Stimulated activated CD4-positive, alpha-beta T cell treated with anti-CD3 and anti-CD28 coated beads, Interleukin-1b, Interleukin-23, amount 100 ng/mL, for 24 hours (primary cell): ENCODE measurements around the gene HAGH.

Source experiments
- DNase-seq, 4 experiments: peaks; one replicate each; pipeline ENCODE4 v3.0.0-alpha.2; 2020; ENCODE audit warnings: low read depth in 4 of 4, low spot score in 1 of 4

HAGH gene

GRCh38 chr16:1832838-1833454, 6.3 kb upstream of the HAGH start:
- no peak for DNase-seq

GRCh38 chr16:1831186-1832075, 4.8 kb upstream of the HAGH start:
- DNase-seq = no peak

DNA sequence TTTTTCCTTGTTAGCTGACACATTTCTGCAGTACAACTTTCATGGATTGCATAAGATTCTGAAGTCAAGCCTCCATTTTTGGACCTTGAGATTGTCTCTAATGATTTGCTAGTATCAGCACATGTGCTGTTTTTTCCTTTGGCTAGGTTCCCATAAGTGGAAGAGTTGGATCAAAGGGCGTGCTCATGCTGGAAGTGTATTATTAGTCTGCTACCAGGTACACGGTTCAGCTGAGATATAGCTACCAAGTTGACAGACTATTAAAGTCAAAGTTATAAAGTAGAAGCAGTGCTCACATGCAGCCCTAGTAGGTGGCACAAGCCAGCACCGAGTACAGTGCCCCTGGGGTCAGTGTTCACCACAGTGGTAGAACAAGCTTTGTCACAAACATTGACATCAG, 3.6 kb upstream of the HAGH start:
- DNase-seq = no peak

- no peak for DNase-seq
Observed at GRCh38 chr16:1828645-1829410, 2.2 kb upstream of the HAGH start.

GRCh38 chr16:1825864-1826690, 548 bp downstream of the HAGH start:
- peak; percentile 11 to 59 (median 47) for DNase-seq

- DNase-seq = no peak
Observed at GRCh38 chr16:1825381-1825863, 1.2 kb downstream of the HAGH start.

GRCh38 chr16:1823821-1824220, 2.8 kb downstream of the HAGH start:
- no peak for DNase-seq

- DNase-seq = no peak
Observed at GRCh38 chr16:1822801-1823200, 3.8 kb downstream of the HAGH start.

DNA sequence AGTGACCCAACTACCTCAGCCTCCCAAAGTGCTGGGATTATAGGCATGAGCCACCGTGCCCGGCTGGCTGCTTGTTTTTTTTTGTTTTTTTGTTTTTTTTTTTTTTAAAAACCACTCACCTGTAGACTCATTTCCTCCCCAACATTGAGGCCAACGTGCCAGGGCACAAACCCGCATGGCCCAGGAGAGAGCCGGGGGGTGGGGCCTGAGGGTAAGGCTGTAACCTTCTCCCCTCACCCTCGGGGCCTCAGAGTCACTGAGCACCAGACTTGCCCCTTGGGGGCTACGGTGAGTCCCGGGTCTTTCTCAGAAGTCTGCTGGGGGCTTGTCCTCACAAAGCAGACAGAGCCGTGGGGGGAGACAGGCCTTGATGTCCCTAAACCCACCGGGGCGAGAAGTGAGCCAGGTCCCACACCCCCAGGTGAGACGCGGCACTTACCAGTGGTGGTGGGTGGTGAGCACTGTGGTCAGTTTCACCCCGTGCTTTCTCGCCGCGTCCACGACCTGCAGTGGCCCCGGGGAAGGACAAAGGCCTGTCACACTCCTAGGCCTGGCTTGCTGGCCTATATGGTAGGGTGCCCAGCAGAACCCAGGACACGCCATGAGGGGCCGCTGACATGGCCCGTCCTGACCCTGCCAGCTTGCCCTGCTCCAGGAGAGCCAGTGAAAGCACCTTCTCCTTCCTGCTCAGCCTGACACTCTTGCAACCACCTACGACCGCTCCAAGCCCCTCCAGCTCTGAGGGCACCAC, 4.6 kb downstream of the HAGH start:
- no peak for DNase-seq

- no peak for DNase-seq
Observed at GRCh38 chr16:1820946-1821290, 5.7 kb downstream of the HAGH start.

DNA sequence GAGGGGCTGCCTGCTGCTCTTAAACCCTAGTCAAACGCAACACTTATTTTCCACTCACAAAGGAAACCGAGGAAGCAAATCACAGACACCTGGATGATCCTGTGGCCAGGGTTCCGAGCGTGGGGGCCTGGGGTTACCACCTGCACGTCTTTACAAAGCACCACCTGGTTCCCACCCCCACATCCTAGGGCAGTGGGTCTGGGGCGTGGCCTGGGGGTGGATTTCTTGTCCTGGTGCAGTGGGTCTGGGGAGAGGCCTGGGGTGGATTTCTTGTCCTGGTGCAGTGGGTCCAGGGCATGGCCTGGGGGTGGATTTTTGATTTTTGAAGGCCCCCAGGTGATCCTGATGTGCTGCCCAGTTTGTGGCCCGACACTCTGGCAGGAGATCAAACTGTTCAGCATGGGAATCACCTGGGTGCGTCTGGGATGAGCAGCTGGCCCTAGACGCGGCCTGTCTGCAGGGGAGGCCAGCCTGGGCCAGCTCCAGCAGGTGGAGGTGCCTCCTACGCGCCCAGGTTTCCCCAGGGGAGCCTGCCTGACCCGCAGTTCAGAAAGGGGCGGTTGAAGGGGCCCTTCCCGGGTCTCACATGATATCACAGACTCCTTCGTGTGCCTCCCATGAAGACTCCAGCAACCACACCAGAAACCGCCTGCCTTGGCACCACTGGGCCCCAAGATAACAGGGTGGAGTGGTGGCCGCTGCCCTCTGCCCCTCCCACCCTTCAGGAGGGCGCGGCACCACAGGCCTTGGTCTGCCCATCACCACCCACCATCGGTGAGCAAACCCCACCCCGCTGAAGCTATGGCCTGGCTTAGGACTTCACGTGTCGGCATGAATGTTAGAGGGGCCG, 6.3 kb downstream of the HAGH start:
- no peak for DNase-seq

GRCh38 chr16:1819611-1820010, 7.0 kb downstream of the HAGH start:
- DNase-seq = no peak

- DNase-seq = no peak
Observed at GRCh38 chr16:1818873-1819525, 7.6 kb downstream of the HAGH start.

DNA sequence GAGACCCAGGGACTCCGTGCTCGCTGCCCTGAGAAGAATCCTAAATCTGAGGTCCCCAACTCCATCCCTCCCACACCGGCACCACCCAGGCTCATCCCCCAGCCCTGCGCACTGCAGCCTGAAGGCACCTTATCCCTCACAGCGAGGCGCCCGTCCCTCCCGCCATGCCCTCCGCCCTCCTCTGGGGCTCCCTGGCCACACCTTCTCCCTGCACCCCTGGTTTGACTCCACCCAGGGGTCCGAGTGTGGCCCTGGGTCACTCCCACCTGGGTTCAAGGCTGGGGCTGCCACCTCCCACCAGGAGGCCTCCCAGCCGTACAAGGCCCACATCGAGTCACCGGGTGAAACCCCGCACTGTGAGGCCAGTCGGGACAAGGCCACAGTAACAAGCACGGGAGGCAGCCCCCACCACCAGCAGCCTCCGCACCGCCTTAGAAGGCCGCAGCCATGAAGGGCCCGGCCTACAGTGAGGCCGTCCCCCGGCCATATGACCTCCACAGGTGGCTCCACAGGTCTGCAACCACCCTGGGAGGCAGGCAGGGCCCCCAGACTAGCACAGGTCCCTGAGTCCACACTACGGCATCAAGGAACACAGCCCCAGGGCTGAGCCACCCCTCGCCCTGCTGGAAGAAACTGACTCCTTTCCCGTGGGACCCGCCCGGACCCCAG, 8.3 kb downstream of the HAGH start:
- DNase-seq = no peak

DNA sequence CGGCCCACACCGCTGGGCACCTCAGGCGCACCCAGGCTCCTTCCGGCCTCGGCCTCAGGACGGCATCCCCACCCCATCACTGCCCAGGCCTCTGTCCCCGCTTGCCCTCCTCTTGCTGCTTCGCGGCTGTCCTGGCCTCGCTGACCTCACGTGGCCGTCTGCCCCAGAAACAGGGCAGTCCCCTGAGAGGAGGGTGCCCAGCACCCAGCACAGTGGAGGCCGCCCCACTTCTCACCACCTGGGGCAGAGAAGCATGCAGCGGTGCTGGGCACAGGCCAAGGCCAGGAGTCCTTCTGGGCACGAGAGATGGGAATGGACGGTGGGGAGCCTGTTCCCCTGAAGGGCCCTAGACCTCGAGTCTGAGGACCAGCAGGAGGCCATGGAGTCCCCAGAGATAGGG, 8.9 kb downstream of the HAGH start:
- DNase-seq = no peak

- no peak for DNase-seq
Observed at GRCh38 chr16:1817276-1817589, 9.4 kb downstream of the HAGH start.

- DNase-seq = no peak
Observed at GRCh38 chr16:1816396-1817275, 10.0 kb downstream of the HAGH start.

DNA sequence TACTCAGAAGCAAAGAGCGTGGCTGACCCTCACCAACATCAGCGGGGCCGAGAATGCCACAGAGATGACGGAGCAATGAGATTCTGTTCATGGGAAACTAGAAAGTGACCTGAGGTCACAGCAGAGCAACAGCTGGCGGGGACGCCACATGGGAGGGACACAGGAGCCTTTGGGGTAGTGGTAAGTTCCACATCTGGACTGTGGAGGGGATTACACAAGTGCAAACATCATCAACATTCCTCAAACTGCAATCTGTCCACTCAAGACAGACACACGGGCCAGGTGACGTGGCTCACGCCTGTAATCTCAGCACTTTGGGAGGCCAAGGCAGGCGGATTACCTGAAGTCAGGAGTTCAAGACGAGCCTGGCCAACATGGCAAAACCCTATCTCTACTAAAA, 11.2 kb downstream of the HAGH start:
- DNase-seq = no peak
